GM23338 (cell line): Measurements from ENCODE around the gene ANKFN1.

Source experiments
- CTCF ChIP-seq, 2 experiments: fragments of 200-600 bp in 1 of 2; sonication (generic) in 1 of 2; conservative IDR thresholded peaks; 2 replicates each; pipeline versions ENCODE4 v1.5.1 to v1.6.1; 2016 to 2017; ENCODE audit warnings: antibody characterized with exemption in 2 of 2, low read depth in 2 of 2, mild to moderate bottlenecking in 2 of 2, moderate library complexity in 1 of 2
- EZH2 ChIP-seq: fragments of 200-600 bp; sonication (generic); IDR thresholded peaks from one replicate; pipeline ENCODE4 v1.8.0; 2017; ENCODE audit warnings: antibody characterized with exemption, mild to moderate bottlenecking, low read depth; ENCODE audit not compliant: unreplicated experiment
- EZH2phosphoT487 ChIP-seq: fragments of 200-600 bp; sonication (generic); IDR thresholded peaks from one replicate; pipeline ENCODE4 v1.8.1; 2018; ENCODE audit warnings: antibody characterized with exemption; ENCODE audit not compliant: unreplicated experiment
- TF ChIP-seq, protein P1 (sequence below): IDR thresholded peaks from 2 replicates; pipeline ENCODE4 v1.6.1; 2016; ENCODE audit warnings: antibody characterized with exemption

- TF ChIP-seq CTCF (conservative IDR thresholded peaks at IDR 0.05; ENCODE audit: low read depth in 2 of 2) = no peak
- TF ChIP-seq EZH2phosphoT487 = no peak
- no peak for TF ChIP-seq EZH2
- TF ChIP-seq, protein P1, sequence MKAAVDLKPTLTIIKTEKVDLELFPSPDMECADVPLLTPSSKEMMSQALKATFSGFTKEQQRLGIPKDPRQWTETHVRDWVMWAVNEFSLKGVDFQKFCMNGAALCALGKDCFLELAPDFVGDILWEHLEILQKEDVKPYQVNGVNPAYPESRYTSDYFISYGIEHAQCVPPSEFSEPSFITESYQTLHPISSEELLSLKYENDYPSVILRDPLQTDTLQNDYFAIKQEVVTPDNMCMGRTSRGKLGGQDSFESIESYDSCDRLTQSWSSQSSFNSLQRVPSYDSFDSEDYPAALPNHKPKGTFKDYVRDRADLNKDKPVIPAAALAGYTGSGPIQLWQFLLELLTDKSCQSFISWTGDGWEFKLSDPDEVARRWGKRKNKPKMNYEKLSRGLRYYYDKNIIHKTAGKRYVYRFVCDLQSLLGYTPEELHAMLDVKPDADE = no peak
Measured at GRCh38 chr17:56291226-56291805, 138.0 kb downstream of the ANKFN1 start.
